SK-N-SH (cell line): ENCODE measurements around the gene SGPP2. TPM values are rescaled to one million over a fixed set of nuclear protein-coding genes. Genes with fewer than 3 reads are reported as not detected.

ENCODE experiments used
- CTCF ChIA-PET: fragments of 300-600, 350-600 bp; formaldehyde crosslinking; extraction: SDS; loops from one replicate; lab custom pipeline; 2021; lab: Yijun Ruan, JAX
- POLR2A ChIA-PET: fragments of 350-600 bp; sonication (Branson Sonifier 250); formaldehyde crosslinking; extraction: SDS; loops from one replicate; lab custom pipeline; 2020; ENCODE audit warnings: antibody characterized with exemption, inconsistent platforms; lab: Yijun Ruan, JAX
- DNase-seq: peaks from one replicate; pipeline ENCODE4 v3.0.0; 2012
- H2AFZ ChIP-seq: fragments of 200-600 bp; sonication (generic); 2 replicates; pipeline ENCODE4 v1.8.1; 2016; ENCODE audit warnings: antibody characterized with exemption, mild to moderate bottlenecking, low read depth
- H3F3A ChIP-seq: fragments of 200-600 bp; sonication (generic); replicated peaks from 2 replicates; pipeline ENCODE3; 2016; ENCODE audit warnings: antibody characterized with exemption, mild to moderate bottlenecking; ENCODE audit not compliant: insufficient read depth
- H3K27ac ChIP-seq, 2 experiments: fragments of 200-500 bp in 1 of 2; fragments of 200-600 bp in 1 of 2; sonication (Bioruptor generic) in 1 of 2; sonication (generic), shearing (Covaris generic) in 1 of 2; 2 replicates each; pipeline versions ENCODE4 v1.5.1 to v1.6.1; 2014 to 2016; ENCODE audit warnings: low read depth in 2 of 2, inconsistent platforms in 1 of 2, low read length in 1 of 2, mild to moderate bottlenecking in 1 of 2, mixed read lengths in 1 of 2
- H3K27me3 ChIP-seq: fragments of 200-600 bp; sonication (generic), shearing (Covaris generic); 2 replicates; pipeline ENCODE4 v1.6.1; 2016; ENCODE audit warnings: mixed run types; ENCODE audit not compliant: insufficient read depth
- H3K36me3 ChIP-seq, 2 experiments: fragments of 200-500 bp in 1 of 2; fragments of 200-600 bp in 1 of 2; sonication (Bioruptor generic) in 1 of 2; sonication (generic) in 1 of 2; replicated peaks in 1 of 2; 2 replicates each; pipeline versions ENCODE3 to v1.5.1; 2014 to 2016; ENCODE audit warnings: low read length in 1 of 2, mild to moderate bottlenecking in 1 of 2; ENCODE audit not compliant: insufficient read depth in 2 of 2, control insufficient read depth in 1 of 2
- H3K4me1 ChIP-seq, 2 experiments: fragments of 200-500 bp in 1 of 2; fragments of 200-600 bp in 1 of 2; sonication (Bioruptor generic) in 1 of 2; sonication (generic), shearing (Covaris generic) in 1 of 2; 2 replicates each; pipeline versions ENCODE4 v1.5.1 to v1.6.1; 2014 to 2016; ENCODE audit warnings: low read depth in 1 of 2, low read length in 1 of 2, mixed run types in 1 of 2; ENCODE audit not compliant: insufficient read depth in 2 of 2, control insufficient read depth in 1 of 2
- H3K4me2 ChIP-seq: fragments of 200-600 bp; sonication (generic), shearing (Covaris generic); 2 replicates; pipeline ENCODE4 v1.6.1; 2017; ENCODE audit warnings: mixed run types
- H3K4me3 ChIP-seq, 2 experiments: fragments of 200-500 bp in 1 of 2; fragments of 200-600 bp in 1 of 2; sonication (Bioruptor generic) in 1 of 2; sonication (generic), shearing (Covaris generic) in 1 of 2; 2 replicates each; pipeline versions ENCODE4 v1.5.1 to v1.8.1; 2014 to 2016; ENCODE audit warnings: low read depth in 2 of 2, inconsistent platforms in 1 of 2, low read length in 1 of 2, mild to moderate bottlenecking in 1 of 2, mixed read lengths in 1 of 2, moderate library complexity in 1 of 2
- H3K79me2 ChIP-seq: fragments of 200-600 bp; sonication (generic); 2 replicates; pipeline ENCODE4 v1.8.1; 2017; ENCODE audit warnings: mild to moderate bottlenecking; ENCODE audit not compliant: insufficient read depth
- H3K9ac ChIP-seq: fragments of 200-600 bp; sonication (generic); 2 replicates; pipeline ENCODE4 v1.6.1; 2017; ENCODE audit warnings: mixed run types
- H3K9me2 ChIP-seq: fragments of 200-600 bp; sonication (generic); 2 replicates; pipeline ENCODE4 v1.6.1; 2017; ENCODE audit warnings: mixed run types
- H3K9me3 ChIP-seq: fragments of 200-600 bp; sonication (generic); 2 replicates; pipeline ENCODE4 v1.6.1; 2017; ENCODE audit warnings: mixed run types, mild to moderate bottlenecking, moderate library complexity
- H4K20me1 ChIP-seq: fragments of 200-600 bp; sonication (generic); 2 replicates; pipeline ENCODE4 v1.6.1; 2017; ENCODE audit warnings: mild to moderate bottlenecking, mixed run types; ENCODE audit not compliant: insufficient read depth
- FOSL2 ChIP-seq: IDR thresholded peaks from 2 replicates; pipeline ENCODE4 v1.4.0; 2012; ENCODE audit warnings: low read depth, mild to moderate bottlenecking, moderate library complexity, borderline replicate concordance
- FOXJ3 ChIP-seq: sonication (generic); formaldehyde crosslinking; IDR thresholded peaks from 2 replicates; pipeline ENCODE4 v1.5.1; 2020; ENCODE audit warnings: mild to moderate bottlenecking, missing genetic modification reagents
- GABPA ChIP-seq: IDR thresholded peaks from 2 replicates; pipeline ENCODE4 v1.4.0; 2012; ENCODE audit warnings: low read depth, mild to moderate bottlenecking
- MXI1 ChIP-seq: IDR thresholded peaks from 2 replicates; pipeline ENCODE4 v1.6.1; 2012; ENCODE audit warnings: mild to moderate bottlenecking, low read depth, low read length, improper control_type of control experiment
- POLR2AphosphoS5 ChIP-seq: IDR thresholded peaks from 2 replicates; pipeline ENCODE4 v1.6.1; 2012; ENCODE audit warnings: low read depth, low read length
- RXRA ChIP-seq: IDR thresholded peaks from 2 replicates; pipeline ENCODE4 v1.4.0; 2012; ENCODE audit warnings: low read depth, mild to moderate bottlenecking, borderline replicate concordance
- SMC3 ChIP-seq: IDR thresholded peaks from 2 replicates; pipeline ENCODE4 v1.6.1; 2012; ENCODE audit warnings: low read depth, low read length, improper control_type of control experiment
- TEAD4 ChIP-seq: IDR thresholded peaks from 2 replicates; pipeline ENCODE4 v1.4.0; 2012; ENCODE audit warnings: mild to moderate bottlenecking, borderline replicate concordance; ENCODE audit not compliant: insufficient read depth
- YY1 ChIP-seq: IDR thresholded peaks from 2 replicates; pipeline ENCODE4 v1.4.0; 2012; ENCODE audit warnings: low read depth, mild to moderate bottlenecking
- WGBS: methylation state at CpG from one replicate; pipeline ENCODE4 v1.1.6; 2017; ENCODE audit warnings: low lambda C conversion rate; 5-methylcytosine and 5-hydroxymethylcytosine counted together
- polyA plus RNA-seq, 3 experiments: library from polyadenylated mRNA; depleted of rRNA; stranded (reverse); fragments of >200 nt; gene quantifications; 2 replicates each; pipeline ENCODE4 v1.2.3, GENCODE V29; 2012
- TF ChIP-seq, protein P1 (sequence below): IDR thresholded peaks from 2 replicates; pipeline ENCODE4 v1.4.0; 2012; ENCODE audit warnings: low read depth, borderline replicate concordance
- TF ChIP-seq, protein P2 (sequence below): IDR thresholded peaks from 2 replicates; pipeline ENCODE4 v1.4.0; 2012; ENCODE audit warnings: low read depth, borderline replicate concordance

Gene SGPP2
- polyA plus RNA-seq, 1 of the 3 experiments (the other 2 are of a cell fraction) = 0.03 TPM

DNA sequence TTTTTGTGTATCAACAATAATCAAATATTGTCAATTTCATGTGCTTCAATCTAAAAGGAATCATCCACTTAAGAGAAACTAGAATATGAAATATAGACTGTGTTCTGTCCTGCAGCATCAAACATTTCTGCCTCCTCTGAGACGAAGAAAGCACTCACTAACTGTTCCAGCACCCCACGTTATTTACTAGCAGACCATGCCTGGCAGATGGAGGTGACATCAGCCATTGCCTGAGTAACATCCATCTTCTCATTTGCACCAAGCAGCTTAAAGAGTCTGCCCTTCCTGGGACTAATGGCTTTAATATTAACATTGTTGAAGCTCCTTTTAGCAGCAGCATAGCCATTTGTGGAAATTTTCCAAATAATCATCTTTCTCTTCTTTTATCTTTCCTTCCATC lies 25.7 kb downstream of the SGPP2 start:
- H3K9me3 ChIP-seq = no peaks in the 10 kb centered on the region
- H3K27ac ChIP-seq = no peak overlapping the region
- WGBS = 0% methylated on average over 2 of the region's 2 CpGs
- H2AFZ ChIP-seq = no peak overlapping the region
- no peak overlapping the region for H3K9ac ChIP-seq
- peaks cover 0 to 3% of the 10 kb centered on the region in 2 experiments; a peak in 2 of 4 replicates for H3K4me1 ChIP-seq
- no peaks in the 10 kb centered on the region for H3K9me2 ChIP-seq
- ChIA-PET CTCF (no interaction called here), POLR2A (no interaction called here)
- no peaks in the 10 kb centered on the region for H4K20me1 ChIP-seq
- H3F3A ChIP-seq = no peaks in the 10 kb centered on the region
- TF ChIP-seq TEAD4 (no peak), SMC3 (no peak), FOXJ3 (CRISPR knock-in tag) (no peak), FOSL2 (no peak), YY1 (no peak)
- H3K4me2 ChIP-seq = no peak overlapping the region
- H3K36me3 ChIP-seq = no peaks in the 10 kb centered on the region
- no peak for DNase-seq
- no peaks in the 10 kb centered on the region for H3K27me3 ChIP-seq
- no peak overlapping the region for H3K4me3 ChIP-seq
- H3K79me2 ChIP-seq = no peaks in the 10 kb centered on the region

DNA sequence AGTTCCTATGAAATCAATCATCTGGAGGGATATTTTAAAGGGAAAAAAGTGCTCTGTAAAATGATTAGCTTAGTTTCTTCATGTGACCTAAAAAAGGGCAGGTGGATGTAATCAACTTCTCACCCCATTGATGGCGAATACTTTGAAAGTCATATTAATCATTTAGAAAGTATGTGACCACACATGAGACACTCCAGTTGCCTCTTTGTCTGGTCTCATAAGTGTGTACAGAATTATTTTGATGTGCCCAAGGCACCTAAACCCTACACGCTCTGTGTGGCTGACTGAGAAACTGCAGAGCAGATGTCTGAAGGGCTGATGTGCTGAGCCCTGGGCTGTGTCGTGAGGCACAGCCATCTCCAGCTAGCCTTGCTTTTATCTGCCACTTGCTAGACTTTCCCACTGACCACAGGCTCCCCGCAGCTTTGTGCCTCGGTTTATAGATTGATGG lies 26.9 kb downstream of the SGPP2 start:
- WGBS = 26% methylated on average over 5 of the region's 5 CpGs
- Histone ChIP-seq H3K9me2 (no peaks in the 10 kb centered on the region), H3K9ac (no peak overlapping the region), H3K4me2 (no peak overlapping the region), H3K36me3 (no peaks in the 10 kb centered on the region), H3K27me3 (no peaks in the 10 kb centered on the region), H3K79me2 (no peaks in the 10 kb centered on the region), H4K20me1 (no peaks in the 10 kb centered on the region), H2AFZ (no peak overlapping the region), H3K9me3 (no peaks in the 10 kb centered on the region), H3K27ac (no peak overlapping the region), H3F3A (no peaks in the 10 kb centered on the region), H3K4me3 (no peak overlapping the region), H3K4me1 (peaks cover 0 to 3% of the 10 kb centered on the region in 2 experiments; a peak in 2 of 4 replicates)
- TF ChIP-seq MXI1 (no peak), RXRA (no peak), POLR2AphosphoS5 (no peak), FOSL2 (no peak), GABPA (no peak)
- TF ChIP-seq, protein P1, sequence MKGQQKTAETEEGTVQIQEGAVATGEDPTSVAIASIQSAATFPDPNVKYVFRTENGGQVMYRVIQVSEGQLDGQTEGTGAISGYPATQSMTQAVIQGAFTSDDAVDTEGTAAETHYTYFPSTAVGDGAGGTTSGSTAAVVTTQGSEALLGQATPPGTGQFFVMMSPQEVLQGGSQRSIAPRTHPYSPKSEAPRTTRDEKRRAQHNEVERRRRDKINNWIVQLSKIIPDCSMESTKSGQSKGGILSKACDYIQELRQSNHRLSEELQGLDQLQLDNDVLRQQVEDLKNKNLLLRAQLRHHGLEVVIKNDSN = no peak
- TF ChIP-seq, protein P2, sequence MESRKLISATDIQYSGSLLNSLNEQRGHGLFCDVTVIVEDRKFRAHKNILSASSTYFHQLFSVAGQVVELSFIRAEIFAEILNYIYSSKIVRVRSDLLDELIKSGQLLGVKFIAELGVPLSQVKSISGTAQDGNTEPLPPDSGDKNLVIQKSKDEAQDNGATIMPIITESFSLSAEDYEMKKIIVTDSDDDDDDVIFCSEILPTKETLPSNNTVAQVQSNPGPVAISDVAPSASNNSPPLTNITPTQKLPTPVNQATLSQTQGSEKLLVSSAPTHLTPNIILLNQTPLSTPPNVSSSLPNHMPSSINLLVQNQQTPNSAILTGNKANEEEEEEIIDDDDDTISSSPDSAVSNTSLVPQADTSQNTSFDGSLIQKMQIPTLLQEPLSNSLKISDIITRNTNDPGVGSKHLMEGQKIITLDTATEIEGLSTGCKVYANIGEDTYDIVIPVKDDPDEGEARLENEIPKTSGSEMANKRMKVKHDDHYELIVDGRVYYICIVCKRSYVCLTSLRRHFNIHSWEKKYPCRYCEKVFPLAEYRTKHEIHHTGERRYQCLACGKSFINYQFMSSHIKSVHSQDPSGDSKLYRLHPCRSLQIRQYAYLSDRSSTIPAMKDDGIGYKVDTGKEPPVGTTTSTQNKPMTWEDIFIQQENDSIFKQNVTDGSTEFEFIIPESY = no peak
- ChIA-PET POLR2A (interaction anchor here (0.6 kb wide), 1 partner anchor 686 kb away, joined by 3 read pairs; no protein-coding TSS in a partner anchor), CTCF (interaction anchor here (0.6 kb wide), 1 partner anchor 13 kb away, joined by 3 read pairs; no protein-coding TSS in a partner anchor)
- no peak for DNase-seq
